Dendritic cell treated with granulocyte-macrophage colony-stimulating factor and Interleukin-4, amounts not matched to agents 40 ng/mL and 50 ng/mL, for 4 days (primary cell): Measurements from ENCODE around the gene TMEM204.
A peak's percentile ranks its signal among the peaks of the same experiment; 100 is the strongest.

Source experiments
- H3K27ac Mint-ChIP-seq: one replicate; pipeline ENCODE4 v1.8.0; 2022; ENCODE audit warnings: mild to moderate bottlenecking, mixed read lengths
- H3K27me3 Mint-ChIP-seq: one replicate; pipeline ENCODE4 v1.8.0; 2022; ENCODE audit warnings: mild to moderate bottlenecking, mixed read lengths
- H3K36me3 Mint-ChIP-seq: one replicate; pipeline ENCODE4 v1.8.0; 2022; ENCODE audit warnings: low read depth, mixed read lengths
- H3K4me1 Mint-ChIP-seq: one replicate; pipeline ENCODE4 v1.8.0; 2022; ENCODE audit warnings: low read depth, mixed read lengths
- H3K4me3 Mint-ChIP-seq: one replicate; pipeline ENCODE4 v1.8.0; 2022; ENCODE audit warnings: mild to moderate bottlenecking, moderate library complexity, mixed read lengths
- H3K9me3 Mint-ChIP-seq: one replicate; pipeline ENCODE4 v1.8.0; 2022; ENCODE audit warnings: mixed read lengths
- intact Hi-C: fragments of 100-400 bp; cut with micrococcal nuclease; formaldehyde crosslinking; loops from one replicate; pipeline ENCODE4 v1.15.0; 2022

TMEM204 gene

GRCh38 chr16:1494711-1495110 lies 38.8 kb upstream of the TMEM204 start:
- intact Hi-C loops: no loop called here
- no peaks in the 10 kb centered on the region for H3K9me3 Mint-ChIP-seq
- H3K27me3 Mint-ChIP-seq: no peaks in the 10 kb centered on the region
- H3K4me1 Mint-ChIP-seq: peaks cover 27% of the 10 kb centered on the region
- H3K27ac Mint-ChIP-seq: peak overlapping the region; percentile 98
- peak overlapping the region; percentile 91 for H3K4me3 Mint-ChIP-seq
- peaks cover 69% of the 10 kb centered on the region for H3K36me3 Mint-ChIP-seq

- H3K9me3 Mint-ChIP-seq: no peaks in the 10 kb centered on the region
- H3K27ac Mint-ChIP-seq: no peak overlapping the region
- peaks cover 75% of the 10 kb centered on the region for H3K36me3 Mint-ChIP-seq
- H3K4me1 Mint-ChIP-seq: peaks cover 27% of the 10 kb centered on the region
- intact Hi-C loops: no loop called here
- no peak overlapping the region for H3K4me3 Mint-ChIP-seq
- H3K27me3 Mint-ChIP-seq: no peaks in the 10 kb centered on the region
Observed at GRCh38 chr16:1495211-1495888, 38.1 kb upstream of the TMEM204 start.

- H3K36me3 Mint-ChIP-seq: peaks cover 81% of the 10 kb centered on the region
- intact Hi-C loops: no loop called here
- H3K4me1 Mint-ChIP-seq: peaks cover 27% of the 10 kb centered on the region
- H3K27me3 Mint-ChIP-seq: no peaks in the 10 kb centered on the region
- H3K4me3 Mint-ChIP-seq: no peak overlapping the region
- no peak overlapping the region for H3K27ac Mint-ChIP-seq
- no peaks in the 10 kb centered on the region for H3K9me3 Mint-ChIP-seq
Observed at GRCh38 chr16:1495889-1496262, 37.6 kb upstream of the TMEM204 start.

GRCh38 chr16:1496464-1496863 lies 37.0 kb upstream of the TMEM204 start:
- Mint-ChIP-seq H3K27ac (no peak overlapping the region), H3K27me3 (no peaks in the 10 kb centered on the region), H3K9me3 (no peaks in the 10 kb centered on the region), H3K4me1 (peaks cover 27% of the 10 kb centered on the region), H3K4me3 (no peak overlapping the region), H3K36me3 (peaks cover 86% of the 10 kb centered on the region)
- intact Hi-C loops: no loop called here

- Mint-ChIP-seq H3K27ac (no peak overlapping the region), H3K27me3 (no peaks in the 10 kb centered on the region), H3K4me3 (no peak overlapping the region), H3K36me3 (peaks cover 93% of the 10 kb centered on the region), H3K4me1 (peaks cover 26% of the 10 kb centered on the region), H3K9me3 (no peaks in the 10 kb centered on the region)
- intact Hi-C loops: no loop called here
Observed at GRCh38 chr16:1497014-1497598, 36.4 kb upstream of the TMEM204 start.

- Mint-ChIP-seq H3K4me3 (no peak overlapping the region), H3K9me3 (no peaks in the 10 kb centered on the region), H3K27me3 (no peaks in the 10 kb centered on the region), H3K36me3 (peaks cover 98% of the 10 kb centered on the region), H3K27ac (no peak overlapping the region), H3K4me1 (peaks cover 10% of the 10 kb centered on the region)
- intact Hi-C loops: no loop called here
Observed at GRCh38 chr16:1498899-1499676, 34.4 kb upstream of the TMEM204 start.

GRCh38 chr16:1499756-1500464 lies 33.6 kb upstream of the TMEM204 start:
- intact Hi-C loops: no loop called here
- H3K27ac Mint-ChIP-seq: no peak overlapping the region
- H3K27me3 Mint-ChIP-seq: no peaks in the 10 kb centered on the region
- H3K36me3 Mint-ChIP-seq: peaks cover 96% of the 10 kb centered on the region
- H3K4me1 Mint-ChIP-seq: peaks cover 2% of the 10 kb centered on the region
- H3K4me3 Mint-ChIP-seq: no peak overlapping the region
- H3K9me3 Mint-ChIP-seq: no peaks in the 10 kb centered on the region

GRCh38 chr16:1500465-1501150 lies 32.9 kb upstream of the TMEM204 start:
- intact Hi-C loops: no loop called here
- Mint-ChIP-seq H3K4me3 (no peak overlapping the region), H3K4me1 (no peaks in the 10 kb centered on the region), H3K9me3 (no peaks in the 10 kb centered on the region), H3K36me3 (peaks cover 96% of the 10 kb centered on the region), H3K27ac (no peak overlapping the region), H3K27me3 (no peaks in the 10 kb centered on the region)

GRCh38 chr16:1501630-1502029 lies 31.8 kb upstream of the TMEM204 start:
- Mint-ChIP-seq H3K4me1 (no peaks in the 10 kb centered on the region), H3K27ac (no peak overlapping the region), H3K9me3 (no peaks in the 10 kb centered on the region), H3K4me3 (no peak overlapping the region), H3K27me3 (no peaks in the 10 kb centered on the region), H3K36me3 (peaks cover 96% of the 10 kb centered on the region)
- intact Hi-C loops: no loop called here

- Mint-ChIP-seq H3K4me3 (no peak overlapping the region), H3K27ac (no peak overlapping the region)
Observed at GRCh38 chr16:1502092-1503004, 31.1 kb upstream of the TMEM204 start.

GRCh38 chr16:1503110-1503955 lies 30.1 kb upstream of the TMEM204 start:
- Mint-ChIP-seq H3K4me1 (no peaks in the 10 kb centered on the region), H3K4me3 (no peak overlapping the region), H3K27me3 (no peaks in the 10 kb centered on the region), H3K36me3 (peaks cover 96% of the 10 kb centered on the region), H3K27ac (no peak overlapping the region), H3K9me3 (no peaks in the 10 kb centered on the region)
- intact Hi-C loops: no loop called here

More at GRCh38 chr16:1502092-1503004, 31.1 kb upstream of the TMEM204 start:
- intact Hi-C loops: no loop called here
- Mint-ChIP-seq H3K36me3 (peaks cover 96% of the 10 kb centered on the region), H3K9me3 (no peaks in the 10 kb centered on the region), H3K4me1 (no peaks in the 10 kb centered on the region), H3K27me3 (no peaks in the 10 kb centered on the region)

GRCh38 chr16:1505073-1505844 lies 28.2 kb upstream of the TMEM204 start:
- Mint-ChIP-seq H3K4me3 (no peak overlapping the region), H3K27me3 (no peaks in the 10 kb centered on the region), H3K9me3 (no peaks in the 10 kb centered on the region), H3K36me3 (peaks cover 96% of the 10 kb centered on the region), H3K4me1 (no peaks in the 10 kb centered on the region), H3K27ac (no peak overlapping the region)
- intact Hi-C loops: no loop called here
